SK-N-SH treated with all-trans-retinoic acid at 6 μM for 48 hours (cell line): ENCODE results near the gene EHD4.

Source experiments
- ATAC-seq: fragments of 200-7000 bp; cut with Tn5 transposase; 3 replicates; pipeline ENCODE4 v1.9.1; 2020; ENCODE audit warnings: mild to moderate bottlenecking, moderate library complexity
- ARNTL ChIP-seq: fragments of 450-650 bp; formaldehyde crosslinking; IDR thresholded peaks from 2 replicates; pipeline ENCODE4 v1.5.0; 2020; ENCODE audit warnings: low read depth, mild to moderate bottlenecking, moderate library complexity, borderline replicate concordance
- CSDC2 ChIP-seq: fragments of 250-450 bp; sonication (Bioruptor Pico); IDR thresholded peaks from 2 replicates; pipeline ENCODE4 v1.5.0; 2020; ENCODE audit warnings: mild to moderate bottlenecking, moderate library complexity
- ESRRG ChIP-seq: fragments of 250-450 bp; sonication (Bioruptor Pico); IDR thresholded peaks from 2 replicates; pipeline ENCODE4 v1.6.1; 2021; ENCODE audit warnings: mild to moderate bottlenecking
- GLIS3 ChIP-seq: fragments of 250-450 bp; sonication (Bioruptor Pico); IDR thresholded peaks from 2 replicates; pipeline ENCODE4 v1.5.0; 2020; ENCODE audit warnings: mild to moderate bottlenecking, moderate library complexity
- ISL1 ChIP-seq: fragments of 250-450 bp; sonication (Bioruptor Pico); IDR thresholded peaks from 2 replicates; pipeline ENCODE4 v2.1.2; 2022; ENCODE audit warnings: mild to moderate bottlenecking, moderate library complexity
- RARB ChIP-seq: fragments of 250-450 bp; sonication (Bioruptor Pico); IDR thresholded peaks from 2 replicates; pipeline ENCODE4 v1.8.0; 2021; ENCODE audit warnings: mild to moderate bottlenecking, moderate library complexity
- SNAI2 ChIP-seq: fragments of 250-450 bp; sonication (Bioruptor Pico); IDR thresholded peaks from 2 replicates; pipeline ENCODE4 v1.5.0; 2020; ENCODE audit warnings: mild to moderate bottlenecking, moderate library complexity
- TOX ChIP-seq: fragments of 250-450 bp; sonication (Bioruptor Pico); IDR thresholded peaks from 2 replicates; pipeline ENCODE4 v1.8.0; 2021; ENCODE audit warnings: mild to moderate bottlenecking, moderate library complexity, borderline replicate concordance
- ZC3H10 ChIP-seq: fragments of 250-450 bp; sonication (Bioruptor Pico); IDR thresholded peaks from 2 replicates; pipeline ENCODE4 v1.5.1; 2021; ENCODE audit warnings: mild to moderate bottlenecking, moderate library complexity
- ZFP3 ChIP-seq: fragments of 250-450 bp; sonication (Bioruptor Pico); IDR thresholded peaks from 2 replicates; pipeline ENCODE4 v1.5.0; 2020; ENCODE audit warnings: mild to moderate bottlenecking, moderate library complexity
- ZNF565 ChIP-seq: fragments of 450-650 bp; formaldehyde crosslinking; conservative IDR thresholded peaks from 2 replicates; pipeline ENCODE4 v1.5.0; 2020; ENCODE audit warnings: low read depth, mild to moderate bottlenecking, moderate library complexity
- ZNF70 ChIP-seq: fragments of 450-650 bp; formaldehyde crosslinking; IDR thresholded peaks from 2 replicates; pipeline ENCODE4 v1.5.0; 2020; ENCODE audit warnings: mild to moderate bottlenecking, moderate library complexity
- TF ChIP-seq, protein P1 (sequence below): fragments of 250-450 bp; sonication (Bioruptor Pico); IDR thresholded peaks from 2 replicates; pipeline ENCODE4 v1.5.1; 2020; ENCODE audit warnings: low read depth, mild to moderate bottlenecking, moderate library complexity
- TF ChIP-seq, protein P2 (sequence below): fragments of 250-450 bp; sonication (Bioruptor Pico); IDR thresholded peaks from 2 replicates; pipeline ENCODE4 v1.5.0; 2020; ENCODE audit warnings: mild to moderate bottlenecking, moderate library complexity
- TF ChIP-seq, protein P3 (sequence below): fragments of 250-450 bp; sonication (Bioruptor Pico); IDR thresholded peaks from 2 replicates; pipeline ENCODE4 v1.5.1; 2021; ENCODE audit warnings: mild to moderate bottlenecking, moderate library complexity

Gene EHD4

DNA sequence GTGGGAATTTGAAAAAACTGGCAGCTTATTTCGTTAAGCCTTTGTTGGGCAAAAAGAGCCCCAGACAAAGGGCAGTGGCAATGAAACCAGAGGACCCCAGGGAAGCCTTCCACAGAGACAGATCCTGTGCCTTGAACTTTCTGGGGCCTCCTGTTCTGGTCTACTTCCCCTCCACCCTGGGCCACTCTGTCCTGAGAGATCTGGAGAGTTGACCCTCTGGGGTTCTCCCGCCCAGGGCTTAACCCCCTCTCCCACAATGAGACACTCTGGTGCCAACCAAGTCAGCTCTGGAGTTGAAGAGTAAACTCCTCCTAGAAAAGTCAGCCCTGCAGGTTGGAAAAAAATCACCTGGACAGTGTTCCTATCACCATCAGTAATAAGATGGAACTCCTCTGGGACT lies 20.8 kb downstream of the EHD4 start:
- no peak for ATAC-seq
- no peak for TF ChIP-seq ZFP3 (CRISPR knock-in tag)

DNA sequence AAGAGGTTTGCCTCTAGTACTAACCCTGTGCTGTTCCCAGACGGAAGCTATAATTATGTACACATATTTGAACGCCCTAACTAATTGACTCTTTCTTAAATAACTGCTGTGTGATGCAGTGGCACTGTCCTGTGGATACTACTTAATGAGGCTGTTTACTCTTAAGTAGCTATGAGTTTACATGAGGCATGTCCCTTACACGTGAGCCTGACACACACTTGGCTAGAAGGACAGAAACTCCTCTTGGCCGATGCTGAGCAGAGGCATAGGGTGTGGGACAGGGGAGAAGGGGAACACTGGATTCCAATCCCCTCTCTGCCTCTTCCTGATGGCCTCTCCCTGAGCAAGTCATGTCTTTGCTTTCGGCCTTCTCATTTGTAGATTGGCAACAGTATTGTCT lies 21.9 kb downstream of the EHD4 start:
- TF ChIP-seq CSDC2 (CRISPR knock-in tag) (no peak), ESRRG (no peak), ARNTL (CRISPR knock-in tag) (no peak), SNAI2 (CRISPR knock-in tag) (no peak), ISL1 (no peak), ZNF565 (CRISPR knock-in tag) (no peak), RARB (CRISPR knock-in tag) (no peak), ZC3H10 (CRISPR knock-in tag) (no peak), TOX (CRISPR knock-in tag) (no peak), GLIS3 (CRISPR knock-in tag) (no peak)
- TF ChIP-seq, protein P1, sequence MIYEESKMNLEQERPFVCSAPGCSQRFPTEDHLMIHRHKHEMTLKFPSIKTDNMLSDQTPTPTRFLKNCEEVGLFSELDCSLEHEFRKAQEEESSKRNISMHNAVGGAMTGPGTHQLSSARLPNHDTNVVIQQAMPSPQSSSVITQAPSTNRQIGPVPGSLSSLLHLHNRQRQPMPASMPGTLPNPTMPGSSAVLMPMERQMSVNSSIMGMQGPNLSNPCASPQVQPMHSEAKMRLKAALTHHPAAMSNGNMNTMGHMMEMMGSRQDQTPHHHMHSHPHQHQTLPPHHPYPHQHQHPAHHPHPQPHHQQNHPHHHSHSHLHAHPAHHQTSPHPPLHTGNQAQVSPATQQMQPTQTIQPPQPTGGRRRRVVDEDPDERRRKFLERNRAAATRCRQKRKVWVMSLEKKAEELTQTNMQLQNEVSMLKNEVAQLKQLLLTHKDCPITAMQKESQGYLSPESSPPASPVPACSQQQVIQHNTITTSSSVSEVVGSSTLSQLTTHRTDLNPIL (CRISPR knock-in tag) = no peak
- TF ChIP-seq, protein P2, sequence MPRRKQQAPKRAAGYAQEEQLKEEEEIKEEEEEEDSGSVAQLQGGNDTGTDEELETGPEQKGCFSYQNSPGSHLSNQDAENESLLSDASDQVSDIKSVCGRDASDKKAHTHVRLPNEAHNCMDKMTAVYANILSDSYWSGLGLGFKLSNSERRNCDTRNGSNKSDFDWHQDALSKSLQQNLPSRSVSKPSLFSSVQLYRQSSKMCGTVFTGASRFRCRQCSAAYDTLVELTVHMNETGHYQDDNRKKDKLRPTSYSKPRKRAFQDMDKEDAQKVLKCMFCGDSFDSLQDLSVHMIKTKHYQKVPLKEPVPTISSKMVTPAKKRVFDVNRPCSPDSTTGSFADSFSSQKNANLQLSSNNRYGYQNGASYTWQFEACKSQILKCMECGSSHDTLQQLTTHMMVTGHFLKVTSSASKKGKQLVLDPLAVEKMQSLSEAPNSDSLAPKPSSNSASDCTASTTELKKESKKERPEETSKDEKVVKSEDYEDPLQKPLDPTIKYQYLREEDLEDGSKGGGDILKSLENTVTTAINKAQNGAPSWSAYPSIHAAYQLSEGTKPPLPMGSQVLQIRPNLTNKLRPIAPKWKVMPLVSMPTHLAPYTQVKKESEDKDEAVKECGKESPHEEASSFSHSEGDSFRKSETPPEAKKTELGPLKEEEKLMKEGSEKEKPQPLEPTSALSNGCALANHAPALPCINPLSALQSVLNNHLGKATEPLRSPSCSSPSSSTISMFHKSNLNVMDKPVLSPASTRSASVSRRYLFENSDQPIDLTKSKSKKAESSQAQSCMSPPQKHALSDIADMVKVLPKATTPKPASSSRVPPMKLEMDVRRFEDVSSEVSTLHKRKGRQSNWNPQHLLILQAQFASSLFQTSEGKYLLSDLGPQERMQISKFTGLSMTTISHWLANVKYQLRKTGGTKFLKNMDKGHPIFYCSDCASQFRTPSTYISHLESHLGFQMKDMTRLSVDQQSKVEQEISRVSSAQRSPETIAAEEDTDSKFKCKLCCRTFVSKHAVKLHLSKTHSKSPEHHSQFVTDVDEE = no peak
- TF ChIP-seq, protein P3, sequence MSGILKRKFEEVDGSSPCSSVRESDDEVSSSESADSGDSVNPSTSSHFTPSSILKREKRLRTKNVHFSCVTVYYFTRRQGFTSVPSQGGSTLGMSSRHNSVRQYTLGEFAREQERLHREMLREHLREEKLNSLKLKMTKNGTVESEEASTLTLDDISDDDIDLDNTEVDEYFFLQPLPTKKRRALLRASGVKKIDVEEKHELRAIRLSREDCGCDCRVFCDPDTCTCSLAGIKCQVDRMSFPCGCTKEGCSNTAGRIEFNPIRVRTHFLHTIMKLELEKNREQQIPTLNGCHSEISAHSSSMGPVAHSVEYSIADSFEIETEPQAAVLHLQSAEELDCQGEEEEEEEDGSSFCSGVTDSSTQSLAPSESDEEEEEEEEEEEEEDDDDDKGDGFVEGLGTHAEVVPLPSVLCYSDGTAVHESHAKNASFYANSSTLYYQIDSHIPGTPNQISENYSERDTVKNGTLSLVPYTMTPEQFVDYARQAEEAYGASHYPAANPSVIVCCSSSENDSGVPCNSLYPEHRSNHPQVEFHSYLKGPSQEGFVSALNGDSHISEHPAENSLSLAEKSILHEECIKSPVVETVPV (CRISPR knock-in tag) = no peak
- no peak for ATAC-seq

DNA sequence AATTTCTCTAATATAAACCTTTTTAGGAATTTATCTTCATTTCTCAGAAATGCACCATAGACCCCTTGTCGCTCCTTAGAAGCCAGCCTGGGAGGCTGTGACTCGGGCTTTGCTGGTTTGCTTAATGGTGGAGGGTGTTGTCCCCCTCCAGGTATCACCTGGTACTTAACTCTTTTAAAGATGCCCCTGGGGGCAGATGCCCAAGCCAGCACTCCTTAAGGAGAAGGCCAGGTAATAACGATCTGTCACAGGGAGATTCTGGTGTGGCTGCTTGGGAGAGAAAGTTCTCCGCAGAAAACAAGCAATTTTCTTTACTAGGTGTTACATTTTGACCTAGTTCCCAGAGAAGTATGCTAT lies 22.3 kb downstream of the EHD4 start:
- no peak for TF ChIP-seq ISL1
- TF ChIP-seq, protein P2 = no peak
- no peak for ATAC-seq

DNA sequence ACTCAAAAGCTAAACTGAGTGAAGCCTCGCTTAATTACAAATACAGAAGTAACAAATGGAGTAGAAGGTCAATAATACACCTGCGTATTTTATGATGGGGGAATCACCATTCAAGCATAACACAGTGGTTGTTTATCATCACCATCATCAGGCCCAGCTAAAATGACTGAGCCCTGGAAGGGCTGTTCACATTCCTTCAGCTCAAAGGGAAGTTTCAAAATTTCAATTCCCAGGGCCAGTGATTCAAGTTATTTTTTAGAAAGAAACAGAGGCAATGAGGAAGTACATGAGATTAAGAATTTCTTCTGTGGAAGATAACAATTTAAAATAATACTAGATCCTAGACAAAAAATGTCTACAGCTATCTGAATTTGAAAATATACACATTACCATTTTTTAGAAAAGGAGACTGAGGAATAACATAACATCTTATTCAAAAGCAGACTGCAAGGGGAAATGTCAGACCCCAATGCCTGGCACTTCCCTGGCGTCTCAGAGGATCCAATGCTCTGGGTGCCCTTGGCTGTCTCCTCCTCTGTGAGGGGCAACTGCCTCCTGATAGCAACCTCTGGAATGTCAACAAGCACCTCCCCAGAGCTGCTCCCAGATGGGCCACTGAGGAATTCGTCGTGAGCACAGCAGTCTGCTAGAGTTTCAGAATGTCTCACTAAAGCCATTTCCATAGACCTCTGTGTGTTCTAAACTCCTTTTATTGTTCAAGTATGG lies 22.8 kb downstream of the EHD4 start:
- ATAC-seq = no peak
- TF ChIP-seq, protein P2 = no peak
- TF ChIP-seq ZNF565 (CRISPR knock-in tag) (no peak), ZNF70 (no peak)
- TF ChIP-seq, all 23 proteins: peak for 0
